HG02870 (cell line): ENCODE measurements around the gene GNA15.
A peak's percentile ranks its signal among the peaks of the same experiment; 100 is the strongest.
"Not testable (repeated sequence)": the region's sequence is repeated elsewhere in the genome, so short reads cannot be mapped to it uniquely, and the experiment has no call there.

Source experiments
- ATAC-seq: cut with Tn5 transposase; IDR thresholded peaks from one replicate; pipeline ENCODE4 v1.9.1; 2021; ENCODE audit warnings: mild to moderate bottlenecking, moderate library complexity; ENCODE audit not compliant: unreplicated experiment

Gene GNA15

DNA sequence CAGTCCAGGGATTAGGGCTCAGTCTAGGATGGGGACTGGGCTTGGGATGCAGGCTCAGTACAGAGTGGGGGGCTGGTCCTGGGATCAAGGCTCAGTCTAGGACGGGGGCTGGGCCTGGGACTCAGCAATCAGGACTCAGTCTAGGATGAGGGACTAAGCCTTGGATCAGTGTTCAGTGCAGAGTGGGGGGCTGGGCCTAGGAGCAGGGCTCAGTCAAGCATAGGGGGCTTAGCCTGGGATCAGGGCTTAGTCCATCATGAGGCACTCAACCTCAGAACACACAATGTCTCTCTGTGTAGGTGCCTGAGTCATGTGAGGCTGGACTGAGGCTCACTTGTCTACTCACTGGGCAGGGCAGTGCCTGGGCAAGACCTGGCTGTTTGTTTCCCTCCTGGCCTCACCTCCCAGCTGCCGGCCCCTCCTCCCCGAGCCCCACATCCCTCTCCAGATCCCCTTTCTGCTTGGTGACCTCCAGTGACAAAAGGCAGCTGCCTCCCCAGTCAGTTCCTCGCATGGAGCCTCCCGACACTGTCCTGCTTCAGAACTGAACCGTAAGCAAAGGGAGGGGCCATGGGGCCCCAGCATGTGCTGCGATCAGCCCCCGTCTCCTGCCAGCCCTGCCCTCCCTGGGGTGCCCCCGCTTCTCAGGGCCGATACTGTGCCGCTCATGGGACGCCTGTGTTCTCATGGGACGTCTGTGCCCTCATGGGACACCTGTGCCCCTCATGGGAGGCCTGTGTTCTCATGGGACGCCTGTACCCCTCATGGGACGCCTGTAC, 36.2 kb downstream of the GNA15 start:
- no peak for ATAC-seq

GRCh38 chr19:3172673-3173000, 36.8 kb downstream of the GNA15 start:
- not testable (repeated sequence) for ATAC-seq

GRCh38 chr19:3175781-3176714, 40.2 kb downstream of the GNA15 start:
- no peak for ATAC-seq

GRCh38 chr19:3176715-3177501, 41.1 kb downstream of the GNA15 start:
- ATAC-seq, result no peak

DNA sequence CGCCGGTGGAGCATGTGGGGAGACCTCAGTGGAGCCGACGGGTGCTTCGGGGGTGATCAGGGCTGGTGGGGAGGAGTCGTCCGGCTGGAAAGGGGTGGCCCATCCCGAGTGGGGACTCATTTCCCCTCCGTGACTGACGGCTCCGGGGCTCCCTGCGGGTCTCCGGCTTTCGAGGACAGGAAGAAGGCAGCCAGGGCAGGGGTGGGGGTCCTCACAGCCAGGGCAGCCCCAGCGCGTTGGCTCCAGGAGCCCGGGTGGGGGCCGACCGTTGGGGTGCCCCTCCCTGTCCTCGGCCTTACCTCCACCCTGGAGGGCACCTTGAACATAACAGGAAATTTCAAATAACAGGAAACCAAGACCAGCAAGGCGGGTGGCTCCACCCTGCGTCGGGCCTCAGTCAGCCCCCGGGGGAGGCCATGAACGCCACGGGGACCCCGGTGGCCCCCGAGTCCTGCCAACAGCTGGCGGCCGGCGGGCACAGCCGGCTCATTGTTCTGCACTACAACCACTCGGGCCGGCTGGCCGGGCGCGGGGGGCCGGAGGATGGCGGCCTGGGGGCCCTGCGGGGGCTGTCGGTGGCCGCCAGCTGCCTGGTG, 42.6 kb downstream of the GNA15 start, which contains the start of gene S1PR4:
TSS of gene S1PR4 (plus strand) at position 393 of the 596 bp plus-strand sequence. CDS start at position 417, 24 bp downstream.
- no peak for ATAC-seq

GRCh38 chr19:3178973-3179738, 43.3 kb downstream of the GNA15 start:
- ATAC-seq, result no peak

GRCh38 chr19:3179739-3180293, 44.0 kb downstream of the GNA15 start:
- no peak for ATAC-seq

DNA sequence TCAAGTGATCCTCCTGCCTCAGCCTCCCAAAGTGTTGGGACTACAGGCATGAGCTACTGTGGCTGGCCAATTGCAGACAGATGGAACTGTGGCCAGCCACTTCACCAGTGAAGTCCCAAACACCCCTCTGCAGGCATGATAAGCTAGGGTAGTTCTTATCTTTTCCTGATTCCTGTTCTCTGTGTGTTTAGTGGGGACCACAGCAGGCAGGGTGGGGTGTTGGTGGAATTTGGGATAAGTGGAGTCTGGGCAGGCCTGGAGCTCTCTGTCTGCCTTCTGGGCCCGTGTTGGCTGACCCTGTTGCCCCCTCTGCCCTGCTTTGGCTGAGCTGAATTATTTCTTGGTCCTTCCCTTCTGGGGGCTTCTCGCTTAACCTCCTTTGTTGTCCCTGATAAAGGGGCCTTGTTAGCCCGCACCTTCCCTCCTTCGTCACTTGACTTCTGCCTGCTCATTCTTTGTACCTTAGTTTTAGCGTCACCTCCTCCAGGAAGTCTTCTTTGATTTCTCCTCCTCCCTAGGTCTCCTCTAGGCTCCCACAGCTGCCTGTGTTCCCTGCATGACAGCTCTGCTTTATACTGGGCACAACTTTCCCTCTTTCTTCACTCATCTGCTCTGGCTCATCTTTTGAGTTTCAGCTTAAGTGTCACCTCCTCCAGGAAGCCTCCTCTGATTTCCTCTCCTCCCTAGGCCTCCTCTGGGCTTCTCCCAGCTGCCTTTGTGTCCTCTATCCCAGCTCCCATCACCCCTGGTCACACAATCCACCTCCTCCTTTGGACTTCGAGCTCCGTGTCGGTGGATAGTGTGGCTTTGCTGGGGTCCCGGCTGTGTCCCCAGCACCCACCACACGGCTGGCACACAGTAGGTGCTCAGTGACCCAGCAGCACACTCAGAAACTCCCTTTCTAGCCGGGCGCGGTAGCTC, 48.1 kb downstream of the GNA15 start:
- ATAC-seq, result no peak

DNA sequence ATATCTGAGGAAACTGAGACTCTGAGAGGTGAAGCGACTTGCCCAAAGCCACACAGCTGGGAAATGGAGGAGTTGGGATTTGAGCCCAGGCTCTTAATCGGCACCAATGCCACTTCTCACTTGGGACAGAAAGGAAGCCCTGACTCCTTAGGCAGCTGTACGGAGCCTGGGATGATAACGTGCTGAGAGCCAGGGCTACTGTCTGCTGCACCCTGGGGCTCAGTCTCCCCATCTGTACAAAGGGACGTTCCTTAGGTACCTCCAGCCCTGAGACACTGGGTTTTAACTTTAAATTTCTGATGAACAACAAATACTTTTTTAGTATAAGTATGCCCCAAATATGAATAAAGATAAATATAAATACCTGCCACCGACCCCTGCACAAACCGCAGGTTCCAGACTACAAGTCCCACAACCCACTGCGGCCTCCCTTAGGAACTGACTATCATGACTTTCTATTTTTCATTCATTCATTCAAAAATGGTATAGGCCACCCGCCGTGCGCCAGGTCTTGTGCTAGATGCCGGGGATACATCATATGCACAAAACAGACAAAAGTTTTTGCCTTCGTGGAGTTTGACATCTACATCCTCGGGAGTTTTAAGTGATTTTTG, 49.1 kb downstream of the GNA15 start:
- peak; percentile 24 for ATAC-seq

- peak; percentile 63 for ATAC-seq
These were observed 49.8 kb downstream of the GNA15 start, which contains the start of gene NCLN for GRCh38 chr19:3185461-3186159. TSS of gene NCLN (plus strand) at chr19:3185930. CDS start at chr19:3186031, 101 bp downstream.

- ATAC-seq, result peak; percentile 13
These were observed 50.4 kb downstream of the GNA15 start for GRCh38 chr19:3186160-3186688.

DNA sequence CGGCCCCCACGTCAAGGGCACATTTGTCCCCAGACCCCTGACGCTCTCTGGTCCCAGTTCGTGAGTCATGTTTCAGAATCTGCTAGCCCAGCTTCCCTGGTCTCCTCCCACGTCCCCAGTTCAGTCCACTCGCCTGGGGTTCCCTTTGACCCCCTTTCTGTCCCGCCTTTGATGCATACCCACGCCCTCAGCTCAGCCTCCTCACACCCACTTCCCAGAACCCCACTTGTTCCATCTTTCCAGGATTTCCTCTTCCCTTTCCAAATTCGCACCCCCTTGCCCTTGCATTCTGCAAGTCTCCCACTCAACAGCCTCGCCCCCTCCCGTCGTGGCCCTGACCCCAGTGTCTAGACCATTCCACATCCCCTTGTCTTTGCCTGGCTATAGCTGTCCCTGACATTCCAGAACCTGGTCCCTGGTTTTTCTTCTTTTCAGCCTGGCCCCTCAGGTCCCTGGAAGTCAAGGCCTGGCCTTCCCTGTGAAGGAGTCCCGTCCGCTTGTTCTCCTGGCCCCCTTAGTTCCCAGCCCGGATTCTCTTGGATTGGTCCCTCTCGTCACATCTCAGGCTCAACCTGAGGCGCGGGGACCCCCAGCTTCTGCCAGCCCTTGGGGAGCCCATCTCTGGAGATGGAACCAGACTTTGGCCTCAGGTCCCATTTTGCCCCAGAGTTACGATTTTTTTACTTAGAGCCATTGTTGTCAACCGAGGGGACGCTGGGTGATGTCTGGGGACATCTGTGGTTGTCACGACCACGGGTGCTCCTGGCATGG, 51.2 kb downstream of the GNA15 start:
- ATAC-seq, result no peak

- no peak for ATAC-seq
These were observed 52.1 kb downstream of the GNA15 start for GRCh38 chr19:3187662-3188511.

DNA sequence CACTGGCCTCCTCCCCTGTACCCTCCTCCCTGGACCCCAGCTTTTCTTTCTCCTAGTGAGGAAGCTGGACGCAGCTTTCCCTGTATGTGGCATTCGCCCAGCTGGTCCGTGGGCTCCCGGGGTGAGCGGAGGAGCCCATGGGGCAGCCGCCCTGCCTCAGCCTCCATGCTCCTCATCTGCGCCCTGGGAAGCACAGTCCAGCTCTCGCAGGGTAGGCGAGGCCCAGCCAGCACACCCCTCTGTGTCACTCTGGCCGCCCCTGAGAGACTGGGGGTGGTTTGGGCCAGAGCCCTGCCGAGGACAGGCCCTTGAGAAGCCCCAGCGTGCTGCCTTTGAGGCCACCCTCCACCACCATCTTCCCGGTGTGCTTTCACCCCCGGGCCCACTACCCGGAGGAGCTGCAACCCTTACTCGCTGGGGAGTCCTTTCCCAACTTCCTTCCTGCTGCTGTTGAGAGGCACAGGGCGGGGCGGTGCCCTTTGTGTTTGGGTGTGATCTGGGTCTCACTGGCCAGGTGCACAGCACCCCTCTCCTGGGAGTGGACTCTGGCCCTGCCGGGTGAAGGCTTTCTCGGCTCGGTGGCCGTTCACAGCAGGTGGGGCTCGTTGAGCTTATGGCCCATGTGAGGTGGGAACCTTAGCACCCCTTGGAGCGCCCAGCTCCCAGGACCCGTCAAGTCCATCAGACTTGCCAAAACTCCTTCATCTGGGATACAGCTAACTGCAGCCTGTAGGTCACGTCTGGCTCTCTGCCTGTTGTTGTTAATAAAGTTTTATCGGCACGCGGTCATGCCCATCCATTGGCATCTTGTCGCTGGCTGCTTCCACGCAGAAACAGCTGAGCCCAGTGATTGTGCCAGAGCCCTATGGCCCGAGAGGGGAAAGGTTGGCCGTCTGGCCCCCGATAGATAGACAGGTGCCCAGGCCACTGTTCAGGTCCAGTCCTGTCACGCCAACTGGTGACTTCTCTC, 53.1 kb downstream of the GNA15 start:
- no peak for ATAC-seq
